Pancreas (tissue), 10 donors: ENCODE results near the gene FLVCR1. TPM values are rescaled to one million over a fixed set of nuclear protein-coding genes. Genes with fewer than 3 reads are reported as not detected.

Experiments used
- ATAC-seq, 4 donors: fragments of 200-7000 bp; cut with Tn5 transposase; one replicate each; pipeline versions ENCODE4 v1.8.0 to v1.9.1; 2020; ENCODE audit warnings: mild to moderate bottlenecking in 4 of 4, moderate library complexity in 4 of 4
- DNase-seq, 6 donors: peaks; one replicate each; pipeline ENCODE4 v3.0.0-alpha.2; 2020
- FAIRE-seq: peaks from 2 replicates; lab custom pipeline; 2012; peaks lifted over from hg19 to GRCh38; lab: Jason Lieb, UNC
- H3K27ac ChIP-seq, 4 donors: fragments of 200-600 bp; sonication (generic); 1 replicate in 3 of 4; 2 replicates in 1 of 4; pipeline versions ENCODE4 v1.5.0 to v1.8.0; 2020
- H3K27me3 ChIP-seq, 4 donors: fragments of 200-600 bp; one replicate each; pipeline ENCODE4 v1.8.0; 2021
- H3K36me3 ChIP-seq, 3 donors: fragments of 200-600 bp; sonication (generic) in 1 of 3; one replicate each; pipeline versions ENCODE4 v1.5.0 to v1.8.0; 2020 to 2021
- H3K4me1 ChIP-seq, 3 donors: fragments of 200-600 bp; one replicate each; pipeline ENCODE4 v1.8.0; 2021
- H3K4me3 ChIP-seq, 4 donors: fragments of 200-600 bp; sonication (generic) in 2 of 4; one replicate each; pipeline versions ENCODE4 v1.5.0 to v1.8.0; 2020 to 2021
- H3K9me3 ChIP-seq, 4 donors: fragments of 200-600 bp; one replicate each; pipeline ENCODE4 v1.8.0; 2021
- CTCF ChIP-seq, 4 donors: fragments of 200-600 bp; sonication (generic) in 3 of 4; IDR thresholded peaks; one replicate each; pipeline versions ENCODE4 v1.5.0 to v1.8.0; 2021; ENCODE audit warnings: antibody characterized with exemption in 4 of 4
- WGBS, 2 donors: extraction: QIAGEN DNeasy Blood & Tissue Kit; methylation state at CpG; one replicate each; pipeline ENCODE4 v1.1.7; 2013; 5-methylcytosine and 5-hydroxymethylcytosine counted together
- intact Hi-C, 3 donors: fragments of 100-400 bp; cut with DNase I; formaldehyde crosslinking; loops; one replicate each; pipeline versions ENCODE4 v1.11.1 to v1.14.2; 2022
- polyA plus RNA-seq, 2 donors: library from polyadenylated mRNA; stranded (reverse); fragments of 200-250 nt; gene quantifications; one replicate each; pipeline ENCODE4 v1.2.3, GENCODE V29; 2013
- total RNA-seq, 6 donors: library from RNA; stranded (reverse); fragmentation: NEBNext Ultra II Directional in 4 of 6; extraction: Animal tissue kit (Norgen Biotek cat#: 25700) in 4 of 6; gene quantifications; one replicate each; pipeline versions ENCODE4 v1.2.1 to v1.2.4, GENCODE V29; 2021 to 2023
- donor health status: healthy with polysubstance abuse.
- donor health status: DM: no; HTN: no; CAD: no; lungs with moderate emphysema.
- donor health status: DM: no; HTN: no; CAD: no.
- donor health status: control.
- donor health status: control.
- donor health status: Bipolar disorder and iron deficiency.
- donor health status: DM: yes; HTN: yes; CAD: no.
- donor health status: DM: no; HTN: no; CAD: no.
- donor health status: DM: no; HTN: no; CAD: no.
- donor health status: DM: yes; HTN: yes; CAD: no.

FLVCR1 gene
- total and polyA plus RNA-seq, 8 donors: 1.4 to 5.6 (median 3.5) TPM

GRCh38 chr1:212918824-212919223 lies 60.7 kb downstream of the FLVCR1 start:
- DNase-seq: no peak
- no peak for TF ChIP-seq CTCF (IDR thresholded peaks at IDR 0.05)
- H3K27ac ChIP-seq: no peak overlapping the region
- H3K27me3 ChIP-seq: no peaks in the 10 kb centered on the region
- intact Hi-C loops: no loop called here
- no peak overlapping the region for H3K4me3 ChIP-seq
- no peak for ATAC-seq
- no peaks in the 10 kb centered on the region for H3K36me3 ChIP-seq
- 64 to 68% methylated on average over 2 of the region's 2 CpGs for WGBS, 2 donors
- H3K9me3 ChIP-seq: no peaks in the 10 kb centered on the region
- no peak for FAIRE-seq
- no peaks in the 10 kb centered on the region for H3K4me1 ChIP-seq

- FAIRE-seq (no peak), ATAC-seq (no peak), DNase-seq (no peak)
- TF ChIP-seq CTCF (IDR thresholded peaks at IDR 0.05): no peak
- 56 to 62% methylated on average over 7 of the region's 7 CpGs for WGBS, 2 donors
- H3K9me3 ChIP-seq: no peaks in the 10 kb centered on the region
- H3K27ac ChIP-seq: no peak overlapping the region
- H3K4me1 ChIP-seq: no peaks in the 10 kb centered on the region
- intact Hi-C loops: no loop called here
- no peak overlapping the region for H3K4me3 ChIP-seq
- H3K27me3 ChIP-seq: no peaks in the 10 kb centered on the region
- no peaks in the 10 kb centered on the region for H3K36me3 ChIP-seq
Measured at GRCh38 chr1:212920246-212920645, 62.2 kb downstream of the FLVCR1 start.

GRCh38 chr1:212920896-212921295 lies 62.8 kb downstream of the FLVCR1 start:
- TF ChIP-seq CTCF (IDR thresholded peaks at IDR 0.05): no peak
- Histone ChIP-seq H3K36me3 (no peaks in the 10 kb centered on the region), H3K27ac (no peak overlapping the region), H3K4me1 (no peaks in the 10 kb centered on the region), H3K27me3 (no peaks in the 10 kb centered on the region), H3K9me3 (no peaks in the 10 kb centered on the region), H3K4me3 (no peak overlapping the region)
- ATAC-seq (no peak), DNase-seq (no peak), FAIRE-seq (no peak)
- WGBS, 2 donors: 49 to 54% methylated on average over 6 of the region's 6 CpGs
- intact Hi-C loops: no loop called here

GRCh38 chr1:212922016-212922415 lies 63.9 kb downstream of the FLVCR1 start:
- Histone ChIP-seq H3K27me3 (no peaks in the 10 kb centered on the region), H3K36me3 (no peaks in the 10 kb centered on the region), H3K4me3 (no peak overlapping the region), H3K9me3 (no peaks in the 10 kb centered on the region), H3K4me1 (no peaks in the 10 kb centered on the region), H3K27ac (no peak overlapping the region)
- no peak for TF ChIP-seq CTCF (IDR thresholded peaks at IDR 0.05)
- no peak for FAIRE-seq
- intact Hi-C loops: no loop called here
- ATAC-seq: no peak
- no peak for DNase-seq
- 56 to 66% methylated on average over 5 of the region's 5 CpGs for WGBS, 2 donors

GRCh38 chr1:212926372-212926771 lies 68.3 kb downstream of the FLVCR1 start:
- 74 to 82% methylated on average over 6 of the region's 6 CpGs for WGBS, 2 donors
- DNase-seq (no peak), ATAC-seq (no peak), FAIRE-seq (no peak)
- no peaks in the 10 kb centered on the region for H3K9me3 ChIP-seq
- H3K36me3 ChIP-seq: no peaks in the 10 kb centered on the region
- no peak overlapping the region for H3K4me3 ChIP-seq
- H3K27me3 ChIP-seq: no peaks in the 10 kb centered on the region
- intact Hi-C loops: no loop called here
- H3K4me1 ChIP-seq: no peaks in the 10 kb centered on the region
- TF ChIP-seq CTCF (IDR thresholded peaks at IDR 0.05): no peak
- no peak overlapping the region for H3K27ac ChIP-seq
